HG02642 (cell line): ENCODE data around the gene CASP2.

ENCODE experiments used
- ATAC-seq: cut with Tn5 transposase; IDR thresholded peaks from one replicate; pipeline ENCODE4 v1.9.1; 2021; ENCODE audit warnings: mild to moderate bottlenecking; ENCODE audit not compliant: unreplicated experiment, poor library complexity

The CASP2 gene

GRCh38 chr7:143325240-143325639, 37.1 kb downstream of the CASP2 start:
- no peak for ATAC-seq

DNA sequence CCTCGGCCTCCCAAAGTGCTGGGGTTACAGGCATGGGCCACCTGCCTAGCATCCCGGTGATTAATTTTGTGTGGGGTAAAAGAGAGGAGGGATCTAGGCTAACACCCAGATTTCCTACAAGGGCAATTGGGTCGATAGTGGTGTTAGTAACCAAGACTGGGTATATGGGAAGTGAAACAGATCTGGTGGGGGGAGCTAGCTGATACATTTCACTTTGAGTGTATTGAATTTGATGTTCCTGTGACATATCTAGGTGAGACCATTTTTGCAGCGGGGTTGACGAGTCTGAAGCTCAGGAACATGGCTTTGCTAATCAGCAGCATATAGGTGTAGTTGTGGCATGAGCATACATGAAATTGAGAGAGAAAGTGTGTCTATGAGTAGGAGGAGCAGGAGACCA, 39.8 kb downstream of the CASP2 start:
- ATAC-seq, result no peak

GRCh38 chr7:143329471-143330170, 41.5 kb downstream of the CASP2 start:
- no peak for ATAC-seq

DNA sequence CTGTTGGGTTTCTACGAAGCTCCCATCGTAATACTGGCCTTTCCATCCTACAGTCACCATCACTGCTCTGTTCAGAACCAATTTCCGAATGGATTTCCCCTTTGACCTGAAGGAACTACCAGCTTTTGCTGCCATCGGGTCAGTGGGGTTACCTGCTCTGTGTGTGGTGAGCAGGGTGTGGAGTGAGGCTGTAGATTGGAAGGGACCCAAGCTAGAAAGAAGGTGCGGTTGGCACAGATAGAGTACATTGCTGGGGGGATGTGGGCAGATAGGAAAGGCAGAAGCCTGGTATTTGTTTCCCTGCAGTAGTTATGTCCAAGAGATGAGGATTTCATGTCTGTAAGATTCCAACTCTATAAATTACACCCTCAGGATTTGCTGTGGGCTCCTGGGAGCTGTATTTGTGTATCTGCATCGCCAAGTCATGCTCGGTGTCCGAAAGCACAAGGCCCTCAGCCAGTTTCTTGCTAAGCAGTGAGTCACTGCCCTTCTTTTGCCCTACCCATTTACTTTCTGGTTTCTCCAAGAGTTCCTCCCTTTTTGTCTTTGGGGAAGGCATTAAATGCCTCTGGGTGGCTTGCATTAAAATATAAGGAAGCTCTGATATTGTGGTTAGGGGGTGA, 43.1 kb downstream of the CASP2 start:
- no peak for ATAC-seq

GRCh38 chr7:143334244-143334643, 46.1 kb downstream of the CASP2 start:
- ATAC-seq, result no peak

- ATAC-seq, result no peak
These were observed 49.1 kb downstream of the CASP2 start for GRCh38 chr7:143337216-143337615.

GRCh38 chr7:143341842-143342241, 53.7 kb downstream of the CASP2 start:
- no peak for ATAC-seq

GRCh38 chr7:143343596-143343995, 55.4 kb downstream of the CASP2 start:
- no peak for ATAC-seq

GRCh38 chr7:143345428-143345900, 57.3 kb downstream of the CASP2 start:
- ATAC-seq, result no peak

DNA sequence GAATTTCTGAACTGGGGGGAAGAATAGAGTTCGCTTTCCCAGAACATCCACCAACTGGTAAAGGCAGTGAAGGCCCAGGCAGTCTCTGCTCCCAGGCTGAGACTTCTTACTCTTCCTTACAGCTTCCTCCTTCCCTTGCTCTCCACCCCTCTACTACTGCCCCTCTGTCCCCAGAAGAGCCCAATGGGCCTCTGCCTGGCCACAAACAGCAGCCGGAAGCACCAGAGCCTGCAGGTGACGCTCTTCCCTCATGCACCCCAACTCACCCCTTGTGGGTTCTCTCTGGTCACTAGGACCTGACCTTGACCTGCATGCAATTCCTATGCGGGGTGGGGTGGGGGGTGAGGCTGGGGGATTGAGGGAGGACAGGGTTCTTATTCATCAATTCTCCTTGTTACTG, 57.9 kb downstream of the CASP2 start:
- no peak for ATAC-seq

GRCh38 chr7:143347950-143348349, 59.8 kb downstream of the CASP2 start:
- ATAC-seq, result no peak

DNA sequence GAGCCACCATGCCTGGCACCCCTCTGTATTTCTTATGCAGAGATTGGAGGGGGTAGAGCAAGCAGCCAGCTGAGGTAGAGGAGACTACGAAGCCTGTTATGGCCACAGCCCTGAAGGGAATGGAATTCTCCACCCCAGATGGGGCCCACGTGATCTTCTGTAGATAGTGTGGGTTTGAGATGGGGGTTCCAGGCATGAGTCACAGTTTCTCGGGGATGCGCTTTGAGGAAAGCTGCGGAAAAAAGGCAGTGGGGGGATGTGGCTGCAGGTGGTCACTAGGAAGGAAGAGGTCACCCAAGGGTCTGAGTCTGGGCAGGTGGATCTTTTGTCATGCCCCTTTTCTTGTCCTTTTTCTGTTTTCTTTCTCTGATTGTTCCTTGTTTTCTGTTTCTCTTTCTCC, 62.9 kb downstream of the CASP2 start:
- no peak for ATAC-seq

- ATAC-seq, result no peak
These were observed 63.4 kb downstream of the CASP2 start for GRCh38 chr7:143351574-143351973.

- no peak for ATAC-seq
These were observed 64.4 kb downstream of the CASP2 start for GRCh38 chr7:143352531-143353002.

GRCh38 chr7:143354376-143354775, 66.2 kb downstream of the CASP2 start:
- no peak for ATAC-seq

- ATAC-seq, result no peak
These were observed 66.8 kb downstream of the CASP2 start for GRCh38 chr7:143354965-143355364.

DNA sequence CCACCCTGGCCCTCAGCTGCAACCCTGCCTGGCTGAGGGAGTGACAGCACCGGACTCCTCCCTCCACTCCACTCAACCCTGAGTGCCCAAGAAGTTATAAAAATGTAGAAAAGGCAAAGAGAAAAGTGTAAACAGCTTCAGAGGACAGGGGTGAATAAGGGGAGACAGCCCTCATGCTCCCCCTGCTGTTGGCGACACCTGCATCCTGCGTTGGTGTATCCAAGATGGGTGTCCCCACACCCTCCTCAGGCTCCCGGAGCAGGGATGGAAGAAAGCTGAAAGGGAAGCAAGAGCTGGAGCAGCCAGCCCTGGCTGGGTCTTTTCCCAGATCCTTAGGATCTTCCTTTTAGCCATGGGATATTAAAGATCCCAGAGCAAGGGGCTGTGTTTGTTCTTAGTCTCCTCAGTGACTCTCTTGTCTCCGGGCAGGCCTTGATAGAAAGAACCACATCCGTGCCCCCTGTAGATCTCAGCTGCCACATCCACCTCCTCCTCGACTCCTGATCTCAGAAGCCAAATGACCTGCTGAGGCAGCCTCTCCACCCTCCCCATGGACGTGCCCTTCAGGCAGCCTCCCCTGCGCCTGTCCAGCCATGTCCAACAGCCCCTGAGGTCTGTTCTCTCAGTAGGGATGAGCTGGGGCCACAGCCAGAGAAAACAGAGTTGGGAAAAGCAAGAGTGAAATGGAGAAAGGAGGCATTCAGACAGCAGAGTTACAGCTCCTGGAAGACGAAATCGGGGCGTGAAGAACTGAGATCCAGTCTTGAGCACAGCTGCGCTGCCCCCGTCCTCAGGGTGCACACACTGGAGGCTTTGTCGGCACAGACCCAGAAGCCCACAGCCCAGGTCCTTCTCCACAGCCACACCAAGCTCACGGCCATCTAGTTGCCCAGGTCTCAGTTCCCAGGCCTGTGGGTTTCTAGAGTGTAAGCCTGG, 67.6 kb downstream of the CASP2 start:
- ATAC-seq, result no peak

GRCh38 chr7:143356414-143357050, 68.4 kb downstream of the CASP2 start:
- no peak for ATAC-seq
